Type B pancreatic cell (in vitro differentiated cells): ENCODE data around the gene SORL1-AS1.

Experiments used
- DNase-seq: peaks from one replicate; pipeline ENCODE4 v3.0.0; 2021; ENCODE audit warnings: mixed read lengths; ENCODE audit not compliant: unreplicated experiment; ENCODE audit errors: extremely low spot score
- H3K27ac Mint-ChIP-seq: 2 replicates; pipeline ENCODE4 v1.8.0; 2021; ENCODE audit warnings: mild to moderate bottlenecking, mixed read lengths
- H3K27me3 Mint-ChIP-seq: 2 replicates; pipeline ENCODE4 v1.8.0; 2021; ENCODE audit warnings: mixed read lengths
- H3K36me3 Mint-ChIP-seq: 2 replicates; pipeline ENCODE4 v1.8.0; 2021; ENCODE audit warnings: mixed read lengths
- H3K4me1 Mint-ChIP-seq: one replicate; pipeline ENCODE4 v1.8.0; 2021; ENCODE audit warnings: mixed read lengths; ENCODE audit not compliant: unreplicated experiment
- H3K4me3 Mint-ChIP-seq: 2 replicates; pipeline ENCODE4 v1.8.0; 2021; ENCODE audit warnings: mild to moderate bottlenecking, mixed read lengths
- H3K9me3 Mint-ChIP-seq: 2 replicates; pipeline ENCODE4 v1.8.0; 2021; ENCODE audit warnings: mixed read lengths
- CTCF ChIP-seq: fragments of 200-600 bp; sonication (generic); conservative IDR thresholded peaks from 2 replicates; pipeline ENCODE4 v1.5.0; 2021; ENCODE audit warnings: antibody characterized with exemption, mild to moderate bottlenecking

The SORL1-AS1 gene

GRCh38 chr11:121431820-121432526, 20.8 kb downstream of the SORL1-AS1 start:
- TF ChIP-seq CTCF = no peak

GRCh38 chr11:121429556-121429955, 23.2 kb downstream of the SORL1-AS1 start:
- H3K27ac Mint-ChIP-seq = no peak overlapping the region
- no peaks in the 10 kb centered on the region for H3K9me3 Mint-ChIP-seq
- H3K4me1 Mint-ChIP-seq = peaks cover 9% of the 10 kb centered on the region
- no peak for TF ChIP-seq CTCF
- H3K27me3 Mint-ChIP-seq = peaks cover 15% of the 10 kb centered on the region
- H3K4me3 Mint-ChIP-seq = no peak overlapping the region
- no peak for DNase-seq
- H3K36me3 Mint-ChIP-seq = no peaks in the 10 kb centered on the region

More at GRCh38 chr11:121431820-121432526, 20.8 kb downstream of the SORL1-AS1 start:
- H3K36me3 Mint-ChIP-seq = no peaks in the 10 kb centered on the region
- H3K9me3 Mint-ChIP-seq = no peaks in the 10 kb centered on the region
- DNase-seq = no peak
- H3K4me1 Mint-ChIP-seq = peaks cover 17% of the 10 kb centered on the region
- H3K4me3 Mint-ChIP-seq = no peak overlapping the region
- H3K27ac Mint-ChIP-seq = no peak overlapping the region
- H3K27me3 Mint-ChIP-seq = peaks cover 9% of the 10 kb centered on the region

- no peak for DNase-seq
- Mint-ChIP-seq H3K4me1 (peaks cover 9% of the 10 kb centered on the region), H3K27me3 (peaks cover 15% of the 10 kb centered on the region), H3K9me3 (no peaks in the 10 kb centered on the region), H3K27ac (no peak overlapping the region), H3K4me3 (no peak overlapping the region), H3K36me3 (no peaks in the 10 kb centered on the region)
- TF ChIP-seq CTCF = no peak
Measured at GRCh38 chr11:121427400-121427744, 25.4 kb downstream of the SORL1-AS1 start.

- Mint-ChIP-seq H3K27ac (no peak overlapping the region), H3K9me3 (no peaks in the 10 kb centered on the region), H3K4me3 (peak overlapping the region; percentile 74), H3K4me1 (peaks cover 9% of the 10 kb centered on the region), H3K36me3 (no peaks in the 10 kb centered on the region), H3K27me3 (peaks cover 15% of the 10 kb centered on the region)
- peak; percentile 35 for TF ChIP-seq CTCF
- DNase-seq = no peak
Measured at GRCh38 chr11:121426476-121427399, 26.0 kb downstream of the SORL1-AS1 start.

GRCh38 chr11:121425828-121426227, 26.9 kb downstream of the SORL1-AS1 start:
- Mint-ChIP-seq H3K9me3 (no peaks in the 10 kb centered on the region), H3K27ac (no peak overlapping the region), H3K27me3 (peaks cover 15% of the 10 kb centered on the region), H3K4me1 (peaks cover 9% of the 10 kb centered on the region), H3K36me3 (no peaks in the 10 kb centered on the region), H3K4me3 (no peak overlapping the region)
- no peak for DNase-seq
- no peak for TF ChIP-seq CTCF
